HFF-Myc (cell line): ENCODE results near the gene METTL24.

Source experiments
- DNase-seq: peaks from one replicate; pipeline ENCODE4 v3.0.0-alpha.2; 2011; ENCODE audit warnings: low read depth; ENCODE audit errors: extremely low read depth
- H3K4me3 ChIP-seq: replicated peaks from 2 replicates; pipeline ENCODE4 v1.5.1; 2011; ENCODE audit warnings: low read depth, mild to moderate bottlenecking, control low read depth, low read length
- TF ChIP-seq, protein P1 (sequence below): IDR thresholded peaks from 2 replicates; pipeline ENCODE4 v1.5.1; 2012; ENCODE audit warnings: mild to moderate bottlenecking, low read depth, low read length, control low read depth; ENCODE audit errors: missing control alignments

Gene METTL24

DNA sequence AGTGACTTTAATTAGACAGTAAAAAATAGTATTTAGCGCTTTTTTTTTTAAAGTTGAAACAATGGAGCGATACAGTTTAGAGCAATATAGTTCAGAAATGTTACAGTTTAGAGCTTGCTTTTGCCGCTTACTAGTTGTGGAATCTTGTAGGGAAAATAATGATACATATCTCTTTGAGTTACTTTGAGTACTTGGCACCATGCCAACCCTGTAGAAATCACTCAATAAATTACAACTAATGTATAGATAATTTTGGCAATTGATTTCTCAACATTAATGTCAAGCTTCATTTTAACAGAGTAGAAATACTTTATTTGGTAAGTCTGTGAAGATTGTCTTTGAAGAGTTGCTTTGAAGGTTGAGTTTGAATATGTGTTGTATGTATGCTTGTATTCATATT, 150.5 kb downstream of the METTL24 start:
- TF ChIP-seq, protein P1, sequence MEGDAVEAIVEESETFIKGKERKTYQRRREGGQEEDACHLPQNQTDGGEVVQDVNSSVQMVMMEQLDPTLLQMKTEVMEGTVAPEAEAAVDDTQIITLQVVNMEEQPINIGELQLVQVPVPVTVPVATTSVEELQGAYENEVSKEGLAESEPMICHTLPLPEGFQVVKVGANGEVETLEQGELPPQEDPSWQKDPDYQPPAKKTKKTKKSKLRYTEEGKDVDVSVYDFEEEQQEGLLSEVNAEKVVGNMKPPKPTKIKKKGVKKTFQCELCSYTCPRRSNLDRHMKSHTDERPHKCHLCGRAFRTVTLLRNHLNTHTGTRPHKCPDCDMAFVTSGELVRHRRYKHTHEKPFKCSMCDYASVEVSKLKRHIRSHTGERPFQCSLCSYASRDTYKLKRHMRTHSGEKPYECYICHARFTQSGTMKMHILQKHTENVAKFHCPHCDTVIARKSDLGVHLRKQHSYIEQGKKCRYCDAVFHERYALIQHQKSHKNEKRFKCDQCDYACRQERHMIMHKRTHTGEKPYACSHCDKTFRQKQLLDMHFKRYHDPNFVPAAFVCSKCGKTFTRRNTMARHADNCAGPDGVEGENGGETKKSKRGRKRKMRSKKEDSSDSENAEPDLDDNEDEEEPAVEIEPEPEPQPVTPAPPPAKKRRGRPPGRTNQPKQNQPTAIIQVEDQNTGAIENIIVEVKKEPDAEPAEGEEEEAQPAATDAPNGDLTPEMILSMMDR: no peak
- no peak for DNase-seq
- H3K4me3 ChIP-seq: no peak overlapping the region

DNA sequence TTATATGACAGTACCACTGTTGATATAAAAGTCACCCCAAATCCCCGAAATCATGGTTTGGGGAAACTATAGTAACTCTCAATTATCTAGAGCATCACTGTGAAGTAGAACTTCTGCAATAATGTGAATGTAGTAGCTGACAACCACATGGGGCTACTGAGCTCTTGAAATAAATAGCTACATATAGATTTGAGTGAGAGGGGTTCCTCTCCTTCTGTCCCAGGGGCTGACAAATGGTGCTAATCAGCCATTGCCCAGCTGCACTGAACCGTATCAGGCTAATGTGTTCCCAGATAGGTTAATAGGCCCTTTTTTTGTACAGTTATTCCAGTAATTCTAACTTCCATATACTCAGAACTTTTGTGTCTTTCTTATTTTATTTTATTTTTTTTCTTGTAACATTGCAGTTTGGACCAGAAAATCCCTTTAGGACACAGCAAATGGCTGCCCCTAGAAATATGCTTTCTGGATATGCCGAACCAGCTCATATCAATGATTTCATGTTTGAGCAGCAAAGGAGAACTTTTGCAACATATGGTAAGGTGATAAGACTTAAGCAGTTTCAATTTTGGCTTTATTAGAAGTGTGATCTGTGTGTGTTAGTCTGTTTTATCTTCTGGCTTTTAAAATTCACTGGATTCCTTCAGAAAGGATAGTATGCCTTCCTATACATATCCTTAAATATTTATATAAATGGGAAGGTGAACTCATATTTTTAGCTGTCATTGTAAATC, 156.8 kb downstream of the METTL24 start:
- no peak overlapping the region for H3K4me3 ChIP-seq
- no peak for DNase-seq
- TF ChIP-seq, protein P1: no peak

DNA sequence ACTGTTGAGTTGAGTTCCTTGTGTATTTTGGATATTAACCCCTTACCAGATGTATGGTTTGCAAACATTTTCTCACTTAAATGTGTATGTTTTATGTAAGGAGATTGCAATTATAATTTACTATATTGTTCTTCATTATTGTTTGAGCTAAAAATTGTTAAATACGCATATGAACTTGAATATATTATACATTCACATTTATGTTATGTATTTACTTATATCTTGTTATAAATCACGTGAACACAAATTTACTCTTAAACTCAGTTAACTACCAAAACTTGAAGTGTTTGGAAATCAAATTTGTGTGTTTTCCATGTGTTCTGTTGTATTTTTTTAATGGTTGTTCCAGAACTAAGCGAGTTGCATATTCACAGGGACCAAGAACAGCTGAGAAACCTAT, 159.6 kb downstream of the METTL24 start:
- no peak for DNase-seq
- TF ChIP-seq, protein P1: no peak
- H3K4me3 ChIP-seq: no peak overlapping the region

DNA sequence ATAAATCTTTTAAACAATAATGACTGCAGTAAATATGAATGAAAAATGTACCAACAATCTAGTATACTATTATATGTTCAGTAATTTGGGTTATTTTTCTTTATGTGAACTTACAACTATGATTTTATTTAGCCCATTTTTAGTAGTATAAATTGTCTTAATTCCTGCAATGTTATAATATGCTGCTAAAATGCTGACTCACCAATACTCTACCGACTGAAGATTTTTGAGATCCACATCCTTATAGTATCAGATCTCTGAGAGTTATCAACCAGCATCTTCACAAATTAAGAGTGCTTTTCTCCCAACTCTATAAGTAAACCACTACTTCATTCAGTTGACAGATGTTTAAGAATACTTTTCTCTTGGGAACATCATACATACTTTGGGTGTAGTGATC, 161.3 kb downstream of the METTL24 start:
- TF ChIP-seq, protein P1: no peak
- DNase-seq: no peak
- H3K4me3 ChIP-seq: no peak overlapping the region

DNA sequence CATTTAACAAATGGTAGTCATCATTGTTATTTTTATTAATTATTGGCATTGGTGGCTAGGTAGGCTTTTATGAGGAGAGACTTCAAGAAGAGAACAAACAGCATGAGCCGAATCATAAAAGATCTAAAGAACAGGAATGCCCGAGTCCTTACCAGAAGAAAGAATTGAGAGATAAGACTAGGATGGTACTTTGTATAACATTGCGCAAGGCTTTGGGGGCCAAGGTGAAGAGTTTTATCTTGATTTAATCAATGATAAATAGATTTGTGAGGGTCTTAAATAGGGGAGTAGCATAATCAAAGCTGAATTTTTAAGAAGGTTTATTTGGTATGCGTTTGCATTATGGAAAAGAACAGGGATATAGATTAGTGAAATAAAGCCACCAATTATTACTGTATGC, 162.5 kb downstream of the METTL24 start:
- no peak overlapping the region for H3K4me3 ChIP-seq
- TF ChIP-seq, protein P1: no peak
- no peak for DNase-seq
